Measurements from ENCODE around the gene CTIF. TPM values are rescaled to one million over a fixed set of nuclear protein-coding genes. Genes with fewer than 3 reads are reported as not detected.

Gene CTIF
- total and polyA plus RNA-seq, 2 experiments from 2014 or later, result 8.6 to 14.4 TPM

DNA sequence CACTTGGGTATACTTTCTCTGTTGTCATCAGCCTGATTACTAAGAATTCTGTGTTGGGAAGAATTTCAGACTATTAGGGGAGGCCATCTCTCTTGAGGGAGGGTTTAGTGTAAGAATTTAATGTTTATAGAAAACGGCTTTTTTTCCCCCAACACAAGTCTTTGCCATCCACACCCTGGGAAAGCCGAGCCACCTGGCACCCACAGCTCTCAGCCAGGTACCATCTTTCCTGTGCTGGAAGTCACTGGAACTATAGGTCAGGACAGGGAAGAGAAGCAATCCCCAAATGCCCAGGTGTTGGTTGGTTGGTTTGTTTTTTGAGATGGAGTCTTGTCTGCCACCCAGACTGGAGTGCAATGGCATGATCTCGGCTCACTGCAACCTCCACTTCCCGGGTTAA, 256.9 kb downstream of the CTIF start:
- H3K36me3 Mint-ChIP-seq (ENCODE audit: low read depth), result peaks cover 3% of the 10 kb centered on the region; the same call in 1 of the 3 replicates
- TF ChIP-seq POLR2AphosphoS5 (IDR thresholded peaks at IDR 0.05; ENCODE audit: low read depth), result no peak
- TF ChIP-seq, protein P1, sequence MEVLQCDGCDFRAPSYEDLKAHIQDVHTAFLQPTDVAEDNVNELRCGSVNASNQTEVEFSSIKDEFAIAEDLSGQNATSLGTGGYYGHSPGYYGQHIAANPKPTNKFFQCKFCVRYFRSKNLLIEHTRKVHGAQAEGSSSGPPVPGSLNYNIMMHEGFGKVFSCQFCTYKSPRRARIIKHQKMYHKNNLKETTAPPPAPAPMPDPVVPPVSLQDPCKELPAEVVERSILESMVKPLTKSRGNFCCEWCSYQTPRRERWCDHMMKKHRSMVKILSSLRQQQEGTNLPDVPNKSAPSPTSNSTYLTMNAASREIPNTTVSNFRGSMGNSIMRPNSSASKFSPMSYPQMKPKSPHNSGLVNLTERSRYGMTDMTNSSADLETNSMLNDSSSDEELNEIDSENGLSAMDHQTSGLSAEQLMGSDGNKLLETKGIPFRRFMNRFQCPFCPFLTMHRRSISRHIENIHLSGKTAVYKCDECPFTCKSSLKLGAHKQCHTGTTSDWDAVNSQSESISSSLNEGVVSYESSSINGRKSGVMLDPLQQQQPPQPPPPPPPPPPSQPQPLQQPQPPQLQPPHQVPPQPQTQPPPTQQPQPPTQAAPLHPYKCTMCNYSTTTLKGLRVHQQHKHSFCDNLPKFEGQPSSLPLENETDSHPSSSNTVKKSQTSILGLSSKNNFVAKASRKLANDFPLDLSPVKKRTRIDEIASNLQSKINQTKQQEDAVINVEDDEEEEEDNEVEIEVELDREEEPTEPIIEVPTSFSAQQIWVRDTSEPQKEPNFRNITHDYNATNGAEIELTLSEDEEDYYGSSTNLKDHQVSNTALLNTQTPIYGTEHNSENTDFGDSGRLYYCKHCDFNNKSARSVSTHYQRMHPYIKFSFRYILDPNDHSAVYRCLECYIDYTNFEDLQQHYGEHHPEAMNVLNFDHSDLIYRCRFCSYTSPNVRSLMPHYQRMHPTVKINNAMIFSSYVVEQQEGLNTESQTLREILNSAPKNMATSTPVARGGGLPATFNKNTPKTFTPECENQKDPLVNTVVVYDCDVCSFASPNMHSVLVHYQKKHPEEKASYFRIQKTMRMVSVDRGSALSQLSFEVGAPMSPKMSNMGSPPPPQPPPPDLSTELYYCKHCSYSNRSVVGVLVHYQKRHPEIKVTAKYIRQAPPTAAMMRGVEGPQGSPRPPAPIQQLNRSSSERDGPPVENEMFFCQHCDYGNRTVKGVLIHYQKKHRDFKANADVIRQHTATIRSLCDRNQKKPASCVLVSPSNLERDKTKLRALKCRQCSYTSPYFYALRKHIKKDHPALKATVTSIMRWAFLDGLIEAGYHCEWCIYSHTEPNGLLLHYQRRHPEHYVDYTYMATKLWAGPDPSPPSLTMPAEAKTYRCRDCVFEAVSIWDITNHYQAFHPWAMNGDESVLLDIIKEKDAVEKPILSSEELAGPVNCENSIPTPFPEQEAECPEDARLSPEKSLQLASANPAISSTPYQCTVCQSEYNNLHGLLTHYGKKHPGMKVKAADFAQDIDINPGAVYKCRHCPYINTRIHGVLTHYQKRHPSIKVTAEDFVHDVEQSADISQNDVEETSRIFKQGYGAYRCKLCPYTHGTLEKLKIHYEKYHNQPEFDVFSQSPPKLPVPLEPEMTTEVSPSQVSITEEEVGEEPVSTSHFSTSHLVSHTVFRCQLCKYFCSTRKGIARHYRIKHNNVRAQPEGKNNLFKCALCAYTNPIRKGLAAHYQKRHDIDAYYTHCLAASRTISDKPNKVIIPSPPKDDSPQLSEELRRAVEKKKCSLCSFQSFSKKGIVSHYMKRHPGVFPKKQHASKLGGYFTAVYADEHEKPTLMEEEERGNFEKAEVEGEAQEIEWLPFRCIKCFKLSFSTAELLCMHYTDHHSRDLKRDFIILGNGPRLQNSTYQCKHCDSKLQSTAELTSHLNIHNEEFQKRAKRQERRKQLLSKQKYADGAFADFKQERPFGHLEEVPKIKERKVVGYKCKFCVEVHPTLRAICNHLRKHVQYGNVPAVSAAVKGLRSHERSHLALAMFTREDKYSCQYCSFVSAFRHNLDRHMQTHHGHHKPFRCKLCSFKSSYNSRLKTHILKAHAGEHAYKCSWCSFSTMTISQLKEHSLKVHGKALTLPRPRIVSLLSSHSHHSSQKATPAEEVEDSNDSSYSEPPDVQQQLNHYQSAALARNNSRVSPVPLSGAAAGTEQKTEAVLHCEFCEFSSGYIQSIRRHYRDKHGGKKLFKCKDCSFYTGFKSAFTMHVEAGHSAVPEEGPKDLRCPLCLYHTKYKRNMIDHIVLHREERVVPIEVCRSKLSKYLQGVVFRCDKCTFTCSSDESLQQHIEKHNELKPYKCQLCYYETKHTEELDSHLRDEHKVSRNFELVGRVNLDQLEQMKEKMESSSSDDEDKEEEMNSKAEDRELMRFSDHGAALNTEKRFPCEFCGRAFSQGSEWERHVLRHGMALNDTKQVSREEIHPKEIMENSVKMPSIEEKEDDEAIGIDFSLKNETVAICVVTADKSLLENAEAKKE (CRISPR knock-in tag; IDR thresholded peaks at IDR 0.05), result no peak
- H3K4me3 Mint-ChIP-seq, result no peak overlapping the region
- no peaks in the 10 kb centered on the region; the same call in 1 of the 2 replicates for H4K20me1 ChIP-seq (replicated peaks; ENCODE audit: insufficient read depth)
- ATAC-seq (no peak), DNase-seq (ENCODE audit: low spot score) (no peak)
- H3K9me3 Mint-ChIP-seq, result no peaks in the 10 kb centered on the region
- no peak overlapping the region for H3K27ac Mint-ChIP-seq
- no peak overlapping the region for H3K27ac ChIP-seq (ENCODE audit: low read depth)
- H3K9me2 ChIP-seq (ENCODE audit: insufficient read depth), result no peaks in the 10 kb centered on the region
- H3K4me3 ChIP-seq, result no peak overlapping the region
- H3K27me3 ChIP-seq (ENCODE audit: insufficient read depth), result no peaks in the 10 kb centered on the region
- peaks cover 11% of the 10 kb centered on the region for H3K27me3 Mint-ChIP-seq (ENCODE audit: insufficient read depth, low read depth, poor library complexity)
- H2AFZ ChIP-seq, result no peak overlapping the region
- H3K4me1 ChIP-seq (ENCODE audit: insufficient read depth), result no peaks in the 10 kb centered on the region
- H3F3A ChIP-seq (replicated peaks; ENCODE audit: low read depth), result no peaks in the 10 kb centered on the region
- H3K4me2 ChIP-seq, result no peak overlapping the region
- no peaks in the 10 kb centered on the region for H3K36me3 ChIP-seq (ENCODE audit: insufficient read depth)
- no peaks in the 10 kb centered on the region; the same call in 1 of the 3 replicates for H3K4me1 Mint-ChIP-seq
- H3K79me2 ChIP-seq (replicated peaks; ENCODE audit: insufficient read depth), result no peaks in the 10 kb centered on the region

DNA sequence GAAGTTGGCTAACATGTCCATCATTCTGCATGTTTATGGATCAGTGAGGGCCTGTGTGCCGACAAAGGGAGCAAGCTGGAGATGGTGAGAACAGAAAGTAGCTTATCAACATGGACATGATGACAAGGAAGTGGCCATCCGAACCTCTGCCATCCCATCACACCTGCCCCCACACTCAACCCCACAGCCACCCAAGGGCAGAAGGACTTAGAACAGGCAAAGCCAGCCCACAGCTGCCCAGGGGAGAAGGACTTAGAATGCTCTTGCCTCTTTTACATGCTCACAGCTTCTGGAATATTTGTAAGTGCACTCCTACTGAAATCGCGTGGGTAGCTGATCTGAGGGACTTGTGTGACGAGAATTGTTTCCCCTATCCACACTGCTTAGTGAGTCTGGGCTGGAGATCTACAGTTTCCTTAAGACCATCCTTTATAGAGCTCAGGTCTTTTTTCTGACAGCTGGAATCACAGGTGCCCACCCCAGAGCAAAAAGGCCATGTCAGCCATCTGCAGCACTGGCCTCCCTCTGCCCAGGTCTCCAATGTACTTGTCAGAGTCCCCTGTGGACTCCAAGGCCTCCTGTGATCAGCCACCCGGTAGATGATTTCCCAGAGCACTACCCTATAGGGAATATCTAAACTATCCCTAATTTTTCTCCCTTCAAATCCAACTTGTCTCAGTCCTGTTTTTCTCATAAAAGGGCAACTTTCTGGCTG, 257.8 kb downstream of the CTIF start:
- Histone ChIP-seq H4K20me1 (replicated peaks; ENCODE audit: insufficient read depth) (no peaks in the 10 kb centered on the region; the same call in 1 of the 2 replicates), H3K27me3 (ENCODE audit: insufficient read depth) (no peaks in the 10 kb centered on the region), H3K79me2 (replicated peaks; ENCODE audit: insufficient read depth) (no peaks in the 10 kb centered on the region), H3K9me2 (ENCODE audit: insufficient read depth) (no peaks in the 10 kb centered on the region), H3K36me3 (ENCODE audit: insufficient read depth) (no peaks in the 10 kb centered on the region), H3K4me1 (ENCODE audit: insufficient read depth) (no peaks in the 10 kb centered on the region), H3K4me2 (no peak overlapping the region), H3K27ac (ENCODE audit: low read depth) (no peak overlapping the region), H2AFZ (no peak overlapping the region), H3K4me3 (no peak overlapping the region), H3F3A (replicated peaks; ENCODE audit: low read depth) (no peaks in the 10 kb centered on the region)
- Mint-ChIP-seq H3K36me3 (ENCODE audit: low read depth) (peaks cover 1% of the 10 kb centered on the region; the same call in 1 of the 3 replicates), H3K9me3 (no peaks in the 10 kb centered on the region), H3K4me3 (no peak overlapping the region), H3K4me1 (no peaks in the 10 kb centered on the region; the same call in 1 of the 3 replicates), H3K27ac (no peak overlapping the region), H3K27me3 (ENCODE audit: insufficient read depth, low read depth, poor library complexity) (peaks cover 11% of the 10 kb centered on the region)
- ATAC-seq (no peak), DNase-seq (ENCODE audit: low spot score) (no peak)
- TF ChIP-seq, protein P2, sequence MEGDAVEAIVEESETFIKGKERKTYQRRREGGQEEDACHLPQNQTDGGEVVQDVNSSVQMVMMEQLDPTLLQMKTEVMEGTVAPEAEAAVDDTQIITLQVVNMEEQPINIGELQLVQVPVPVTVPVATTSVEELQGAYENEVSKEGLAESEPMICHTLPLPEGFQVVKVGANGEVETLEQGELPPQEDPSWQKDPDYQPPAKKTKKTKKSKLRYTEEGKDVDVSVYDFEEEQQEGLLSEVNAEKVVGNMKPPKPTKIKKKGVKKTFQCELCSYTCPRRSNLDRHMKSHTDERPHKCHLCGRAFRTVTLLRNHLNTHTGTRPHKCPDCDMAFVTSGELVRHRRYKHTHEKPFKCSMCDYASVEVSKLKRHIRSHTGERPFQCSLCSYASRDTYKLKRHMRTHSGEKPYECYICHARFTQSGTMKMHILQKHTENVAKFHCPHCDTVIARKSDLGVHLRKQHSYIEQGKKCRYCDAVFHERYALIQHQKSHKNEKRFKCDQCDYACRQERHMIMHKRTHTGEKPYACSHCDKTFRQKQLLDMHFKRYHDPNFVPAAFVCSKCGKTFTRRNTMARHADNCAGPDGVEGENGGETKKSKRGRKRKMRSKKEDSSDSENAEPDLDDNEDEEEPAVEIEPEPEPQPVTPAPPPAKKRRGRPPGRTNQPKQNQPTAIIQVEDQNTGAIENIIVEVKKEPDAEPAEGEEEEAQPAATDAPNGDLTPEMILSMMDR (conservative IDR thresholded peaks at IDR 0.05; ENCODE audit: low read depth in 2 of 2), result no peak
- no peak for TF ChIP-seq JUNB (IDR thresholded peaks at IDR 0.05; ENCODE audit: unreplicated experiment)
- TF ChIP-seq CREB1 (CRISPR knock-in tag; IDR thresholded peaks at IDR 0.05; ENCODE audit: low read depth), result no peak
- no peak for TF ChIP-seq ZNF331 (CRISPR knock-in tag; IDR thresholded peaks at IDR 0.05; ENCODE audit: low read depth)
